Esophagus muscularis mucosa (tissue), 4 donors: ENCODE data around the gene NEK3.
"Not testable (repeated sequence)": the region's sequence is repeated elsewhere in the genome, so short reads cannot be mapped to it uniquely, and the experiment has no call there.

Experiments
- CTCF ChIP-seq, 3 experiments: fragments of 200-600 bp in 2 of 3; fragments of 450-650 bp in 1 of 3; sonication (generic) in 2 of 3; IDR thresholded peaks; one replicate each; pipeline ENCODE4 v1.5.1; 2017 to 2019; ENCODE audit warnings: antibody characterized with exemption in 3 of 3, mild to moderate bottlenecking in 2 of 3, moderate library complexity in 1 of 3
- EP300 ChIP-seq: sonication (generic); formaldehyde crosslinking; IDR thresholded peaks from one replicate; pipeline ENCODE4 v1.6.1; 2017; ENCODE audit warnings: antibody characterized with exemption
- POLR2A ChIP-seq: fragments of 450-650 bp; IDR thresholded peaks from one replicate; pipeline ENCODE4 v1.6.1; 2017; ENCODE audit warnings: antibody characterized with exemption, moderate library complexity, mild to moderate bottlenecking, low read depth

- TF ChIP-seq CTCF (IDR thresholded peaks at IDR 0.05); POLR2A; EP300: not testable (repeated sequence)
These were observed 34.3 kb upstream of the NEK3 start for GRCh38 chr13:52193587-52194183.
